Measurements from ENCODE around the gene HOXB1.
"Not testable (repeated sequence)": the region's sequence is repeated elsewhere in the genome, so short reads cannot be mapped to it uniquely, and the experiment has no call there.

HOXB1 gene

GRCh38 chr17:48543107-48543853, 12.5 kb upstream of the HOXB1 start:
- DNase-seq (ENCODE audit: low read depth in 2 of 2): peak; percentile 18 to 41

- DNase-seq (ENCODE audit: low read depth in 2 of 2): no peak
Observed at GRCh38 chr17:48542698-48543106, 11.9 kb upstream of the HOXB1 start.

GRCh38 chr17:48542114-48542656, 11.4 kb upstream of the HOXB1 start:
- no peak for DNase-seq (ENCODE audit: low read depth in 2 of 2)

- no peak for DNase-seq (ENCODE audit: low read depth in 2 of 2)
Observed at GRCh38 chr17:48541577-48542113, 10.8 kb upstream of the HOXB1 start.

GRCh38 chr17:48541036-48541576, 10.3 kb upstream of the HOXB1 start:
- no peak for DNase-seq (ENCODE audit: low read depth in 2 of 2)

- no peak for DNase-seq (ENCODE audit: low read depth in 2 of 2)
Observed at GRCh38 chr17:48540213-48540612, 9.4 kb upstream of the HOXB1 start.

- no peak for DNase-seq (ENCODE audit: low read depth in 2 of 2)
Observed at GRCh38 chr17:48539177-48539576, 8.4 kb upstream of the HOXB1 start.

GRCh38 chr17:48537316-48537715, 6.5 kb upstream of the HOXB1 start:
- DNase-seq (ENCODE audit: low read depth in 2 of 2): no peak

GRCh38 chr17:48535793-48536559, 5.2 kb upstream of the HOXB1 start:
- DNase-seq (ENCODE audit: low read depth in 2 of 2): not testable (repeated sequence)

GRCh38 chr17:48532261-48532660, 1.4 kb upstream of the HOXB1 start:
- DNase-seq (ENCODE audit: low read depth in 2 of 2): no peak

- no peak for DNase-seq (ENCODE audit: low read depth in 2 of 2)
Observed at GRCh38 chr17:48530208-48530886, 464 bp downstream of the HOXB1 start.

- DNase-seq (ENCODE audit: low read depth in 2 of 2): no peak
Observed at GRCh38 chr17:48529683-48530009, 1.2 kb downstream of the HOXB1 start.

GRCh38 chr17:48528936-48529682, 1.7 kb downstream of the HOXB1 start:
- DNase-seq (ENCODE audit: low read depth in 2 of 2): no peak

GRCh38 chr17:48528153-48528935, 2.5 kb downstream of the HOXB1 start:
- no peak for DNase-seq (ENCODE audit: low read depth in 2 of 2)

- DNase-seq (ENCODE audit: low read depth in 2 of 2): no peak
Observed at GRCh38 chr17:48527547-48527932, 3.3 kb downstream of the HOXB1 start.

- DNase-seq (ENCODE audit: low read depth in 2 of 2): no peak
Observed at GRCh38 chr17:48526608-48527546, 3.9 kb downstream of the HOXB1 start.

- DNase-seq (ENCODE audit: low read depth in 2 of 2): no peak
Observed at GRCh38 chr17:48523010-48523409, 7.8 kb downstream of the HOXB1 start.

- DNase-seq (ENCODE audit: low read depth in 2 of 2): no peak
Observed at GRCh38 chr17:48522031-48522653, 8.7 kb downstream of the HOXB1 start.

GRCh38 chr17:48520631-48521079, 10.2 kb downstream of the HOXB1 start:
- DNase-seq (ENCODE audit: low read depth in 2 of 2): no peak
